KMS-11 (cell line): ENCODE measurements around the gene VSTM5.
"Not testable (repeated sequence)": the region's sequence is repeated elsewhere in the genome, so short reads cannot be mapped to it uniquely, and the experiment has no call there.

Experiments
- H2AFZ ChIP-seq: fragments of 200-600 bp; sonication (generic); 2 replicates; pipeline ENCODE4 v1.6.1; 2016; ENCODE audit warnings: antibody characterized with exemption, mixed run types, low read depth
- H3K27ac ChIP-seq: fragments of 200-600 bp; sonication (generic); 2 replicates; pipeline ENCODE4 v1.6.1; 2016; ENCODE audit warnings: mild to moderate bottlenecking, mixed run types
- H3K27me3 ChIP-seq: fragments of 200-600 bp; sonication (generic); 2 replicates; pipeline ENCODE4 v1.6.1; 2017; ENCODE audit warnings: mild to moderate bottlenecking, low read depth, mixed run types, moderate library complexity; ENCODE audit not compliant: insufficient read depth
- H3K36me3 ChIP-seq: fragments of 200-600 bp; sonication (generic); 2 replicates; pipeline ENCODE4 v1.6.1; 2017; ENCODE audit warnings: mild to moderate bottlenecking, mixed run types; ENCODE audit not compliant: insufficient read depth
- H3K4me1 ChIP-seq: fragments of 200-600 bp; sonication (generic); 2 replicates; pipeline ENCODE4 v1.6.1; 2016; ENCODE audit warnings: mild to moderate bottlenecking, low read depth, mixed run types; ENCODE audit not compliant: poor library complexity, severe bottlenecking
- H3K4me2 ChIP-seq: fragments of 200-600 bp; sonication (generic); 2 replicates; pipeline ENCODE4 v1.7.0; 2016; ENCODE audit warnings: mild to moderate bottlenecking, mixed run types
- H3K4me3 ChIP-seq: fragments of 200-600 bp; sonication (generic); IDR thresholded peaks from 2 replicates; pipeline ENCODE4 v1.6.1; 2017; ENCODE audit warnings: low read depth, low read length, mixed read lengths; ENCODE audit not compliant: insufficient read depth
- H3K79me2 ChIP-seq: fragments of 200-600 bp; sonication (generic); 2 replicates; pipeline ENCODE4 v1.6.1; 2016; ENCODE audit warnings: low read depth, mixed run types; ENCODE audit not compliant: insufficient read depth
- H3K9ac ChIP-seq: fragments of 200-600 bp; sonication (generic); 2 replicates; pipeline ENCODE4 v1.6.1; 2016; ENCODE audit warnings: mild to moderate bottlenecking, mixed run types
- H4K20me1 ChIP-seq: fragments of 200-600 bp; sonication (generic); 2 replicates; pipeline ENCODE4 v1.6.1; 2016; ENCODE audit warnings: mild to moderate bottlenecking, mixed run types; ENCODE audit not compliant: insufficient read depth
- CTCF ChIP-seq: fragments of 200-600 bp; sonication (generic); conservative IDR thresholded peaks from 2 replicates; pipeline ENCODE4 v1.6.1; 2017; ENCODE audit warnings: low read depth, mild to moderate bottlenecking, antibody characterized with exemption, low read length, moderate library complexity, mixed read lengths

VSTM5 gene

GRCh38 chr11:93875637-93876036 lies 25.2 kb upstream of the VSTM5 start:
- H3K4me2 ChIP-seq = no peak overlapping the region
- no peak overlapping the region for H3K4me3 ChIP-seq
- H3K27ac ChIP-seq = no peak overlapping the region

GRCh38 chr11:93871526-93871925 lies 21.1 kb upstream of the VSTM5 start:
- Histone ChIP-seq H3K36me3 (no peaks in the 10 kb centered on the region), H2AFZ (no peak overlapping the region), H3K4me2 (no peak overlapping the region), H3K27me3 (no peaks in the 10 kb centered on the region), H3K4me3 (no peak overlapping the region), H3K27ac (no peak overlapping the region), H3K79me2 (no peaks in the 10 kb centered on the region), H3K4me1 (no peaks in the 10 kb centered on the region), H3K9ac (no peak overlapping the region), H4K20me1 (no peaks in the 10 kb centered on the region)
- TF ChIP-seq CTCF = no peak

More at GRCh38 chr11:93875637-93876036, 25.2 kb upstream of the VSTM5 start:
- H2AFZ ChIP-seq = no peak overlapping the region
- no peaks in the 10 kb centered on the region for H4K20me1 ChIP-seq
- H3K27me3 ChIP-seq = no peaks in the 10 kb centered on the region
- no peaks in the 10 kb centered on the region for H3K36me3 ChIP-seq
- TF ChIP-seq CTCF = no peak
- no peaks in the 10 kb centered on the region for H3K4me1 ChIP-seq
- no peak overlapping the region for H3K9ac ChIP-seq
- H3K79me2 ChIP-seq = no peaks in the 10 kb centered on the region

- H3K27me3 ChIP-seq = no peaks in the 10 kb centered on the region
- H2AFZ ChIP-seq = no peak overlapping the region
- no peaks in the 10 kb centered on the region for H3K36me3 ChIP-seq
- H3K9ac ChIP-seq = no peak overlapping the region
- H3K79me2 ChIP-seq = no peaks in the 10 kb centered on the region
- H3K4me2 ChIP-seq = no peak overlapping the region
- no peak for TF ChIP-seq CTCF
- no peaks in the 10 kb centered on the region for H4K20me1 ChIP-seq
- H3K4me1 ChIP-seq = no peaks in the 10 kb centered on the region
- no peak overlapping the region for H3K27ac ChIP-seq
- H3K4me3 ChIP-seq = no peak overlapping the region
These were observed 20.2 kb upstream of the VSTM5 start for GRCh38 chr11:93870616-93871015.

- Histone ChIP-seq H3K4me3 (no peak overlapping the region), H3K27me3 (no peaks in the 10 kb centered on the region), H4K20me1 (no peaks in the 10 kb centered on the region), H3K9ac (no peak overlapping the region), H3K4me1 (no peaks in the 10 kb centered on the region), H3K4me2 (no peak overlapping the region), H3K27ac (no peak overlapping the region), H3K79me2 (no peaks in the 10 kb centered on the region), H2AFZ (no peak overlapping the region), H3K36me3 (no peaks in the 10 kb centered on the region)
- no peak for TF ChIP-seq CTCF
These were observed 19.4 kb upstream of the VSTM5 start for GRCh38 chr11:93869830-93870229.

- H3K9ac ChIP-seq, H3K4me1 ChIP-seq, H3K4me3 ChIP-seq, H3K27me3 ChIP-seq, H2AFZ ChIP-seq, H3K36me3 ChIP-seq, H3K79me2 ChIP-seq, H4K20me1 ChIP-seq, H3K27ac ChIP-seq, H3K4me2 ChIP-seq: not testable (repeated sequence)
- TF ChIP-seq CTCF = peak; percentile 43
These were observed 18.0 kb upstream of the VSTM5 start for GRCh38 chr11:93868404-93868803.
